HCT116 (cell line): ENCODE results near the gene CD300LD. TPM values are rescaled to one million over a fixed set of nuclear protein-coding genes. Genes with fewer than 3 reads are reported as not detected.
A peak's percentile ranks its signal among the peaks of the same experiment; 100 is the strongest.

Experiments used
- ATAC-seq: fragments of 200-7000 bp; cut with Tn5 transposase; 2 replicates; pipeline ENCODE4 v1.9.1; 2020; ENCODE audit warnings: mild to moderate bottlenecking, moderate library complexity
- BruUV-seq: library from RNA; stranded (reverse); fragments of 400-500 nt; replicated peaks from 2 replicates; lab custom pipeline; 2021; lab: Mats Ljungman, UMichigan
- CTCF ChIA-PET: fragments of 300-600 bp; sonication (Branson Sonifier 250); formaldehyde crosslinking; loops from one replicate; lab custom pipeline; 2021; ENCODE audit warnings: antibody characterized with exemption; lab: Charles Lee
- POLR2A ChIA-PET: fragments of 300-600, 350-600 bp; sonication (Branson Sonifier 250); formaldehyde crosslinking; loops from one replicate; lab custom pipeline; 2021; ENCODE audit warnings: antibody characterized with exemption; lab: Charles Lee
- RAD21 ChIA-PET, 2 experiments: fragments of 300-600 bp; sonication (Branson Sonifier 250); formaldehyde crosslinking; loops; one replicate each; lab custom pipeline; 2023; ENCODE audit warnings: low total read pairs in 2 of 2; ENCODE audit not compliant: uncharacterized antibody in 2 of 2, unreplicated experiment in 2 of 2, low non-redundant PET in 1 of 2; lab: Charles Lee
- DNase-seq: peaks from one replicate; pipeline ENCODE4 v3.0.0-alpha.2; 2010; ENCODE audit warnings: low read depth, low spot score
- H2AFZ ChIP-seq: fragments of 200-600 bp; shearing (Covaris generic), sonication (generic); 2 replicates; pipeline ENCODE4 v1.6.1; 2017; ENCODE audit warnings: low read depth, mixed run types, mixed read lengths, antibody characterized with exemption, low read length; ENCODE audit not compliant: poor library complexity, severe bottlenecking
- H3K27ac ChIP-seq: 2 replicates; pipeline ENCODE4 v1.5.1; 2012; ENCODE audit warnings: low read depth, low read length
- H3K27me3 ChIP-seq: fragments of 200-600 bp; sonication (generic); 2 replicates; pipeline ENCODE4 v1.6.1; 2016; ENCODE audit warnings: mixed run types, low read length, mixed read lengths; ENCODE audit not compliant: insufficient read depth
- H3K36me3 ChIP-seq, 2 experiments: fragments of 200-500 bp in 1 of 2; fragments of 200-600 bp in 1 of 2; sonication (Bioruptor generic) in 1 of 2; sonication (generic) in 1 of 2; 2 replicates each; pipeline versions ENCODE4 v1.5.1 to v1.6.1; 2014 to 2016; ENCODE audit warnings: low read length in 2 of 2, inconsistent platforms in 1 of 2, mixed read lengths in 1 of 2, mixed run types in 1 of 2; ENCODE audit not compliant: insufficient read depth in 2 of 2, control insufficient read depth in 1 of 2
- H3K4me1 ChIP-seq, 2 experiments: fragments of 200-600 bp in 1 of 2; sonication (generic) in 1 of 2; 2 replicates each; pipeline versions ENCODE4 v1.5.1 to v1.6.1; 2012 to 2017; ENCODE audit warnings: low read length in 2 of 2, inconsistent platforms in 1 of 2, mild to moderate bottlenecking in 1 of 2, mixed read lengths in 1 of 2, mixed run types in 1 of 2, moderate library complexity in 1 of 2; ENCODE audit not compliant: insufficient read depth in 2 of 2, control insufficient read depth in 1 of 2
- H3K4me2 ChIP-seq: fragments of 200-600 bp; sonication (generic); 2 replicates; pipeline ENCODE4 v1.6.1; 2017; ENCODE audit warnings: mixed run types, low read length, mixed read lengths
- H3K4me3 ChIP-seq, 2 experiments: fragments of 200-600 bp in 1 of 2; sonication (generic) in 1 of 2; replicated peaks in 1 of 2; 2 replicates each; pipeline ENCODE4 v1.5.1; 2011 to 2016; ENCODE audit warnings: low read length in 2 of 2, control low read depth in 1 of 2, low read depth in 1 of 2, mild to moderate bottlenecking in 1 of 2, mixed read lengths in 1 of 2, mixed run types in 1 of 2
- H3K79me2 ChIP-seq: fragments of 200-600 bp; sonication (generic); 2 replicates; pipeline ENCODE4 v1.6.1; 2017; ENCODE audit warnings: mild to moderate bottlenecking, mixed run types, low read length, moderate library complexity, mixed read lengths; ENCODE audit not compliant: insufficient read depth
- H3K9ac ChIP-seq: fragments of 200-600 bp; sonication (generic); 2 replicates; pipeline ENCODE4 v1.6.1; 2016; ENCODE audit warnings: low read length, mixed read lengths
- H3K9me2 ChIP-seq: fragments of 200-600 bp; sonication (generic), shearing (Covaris generic); 2 replicates; pipeline ENCODE4 v1.6.1; 2017; ENCODE audit warnings: mixed run types, mild to moderate bottlenecking, moderate library complexity; ENCODE audit not compliant: insufficient read depth
- H3K9me3 ChIP-seq, 2 experiments: fragments of 200-500 bp in 1 of 2; fragments of 200-600 bp in 1 of 2; sonication (Bioruptor generic) in 1 of 2; sonication (generic) in 1 of 2; 2 replicates each; pipeline ENCODE4 v1.6.1; 2014 to 2017; ENCODE audit warnings: low read length in 2 of 2, mixed read lengths in 2 of 2, inconsistent platforms in 1 of 2, low read depth in 1 of 2, mild to moderate bottlenecking in 1 of 2, mixed run types in 1 of 2, moderate library complexity in 1 of 2; ENCODE audit not compliant: control insufficient read depth in 1 of 2, insufficient read depth in 1 of 2
- H4K20me1 ChIP-seq: fragments of 200-600 bp; sonication (generic), shearing (Covaris generic); 2 replicates; pipeline ENCODE4 v1.6.1; 2017; ENCODE audit warnings: mixed run types, mild to moderate bottlenecking, moderate library complexity; ENCODE audit not compliant: insufficient read depth
- ATF3 ChIP-seq: IDR thresholded peaks from 2 replicates; pipeline ENCODE4 v1.6.1; 2012
- CBX3 ChIP-seq: IDR thresholded peaks from 2 replicates; pipeline ENCODE4 v1.6.1; 2012; ENCODE audit warnings: low read depth
- CEBPB ChIP-seq: IDR thresholded peaks from 2 replicates; pipeline ENCODE4 v1.6.1; 2012; ENCODE audit warnings: low read depth
- CTCF ChIP-seq, 3 experiments: fragments of 200-600 bp in 1 of 3; sonication (generic) in 1 of 3; IDR thresholded peaks in 2 of 3; conservative IDR thresholded peaks in 1 of 3; 2 replicates each; pipeline ENCODE4 v1.5.1; 2012 to 2017; ENCODE audit warnings: low read depth in 2 of 3, low read length in 2 of 3, antibody characterized with exemption in 1 of 3, borderline replicate concordance in 1 of 3, control low read depth in 1 of 3, mild to moderate bottlenecking in 1 of 3, mixed read lengths in 1 of 3, mixed run types in 1 of 3, moderate library complexity in 1 of 3; ENCODE audit not compliant: insufficient read depth in 1 of 3
- ELF1 ChIP-seq: IDR thresholded peaks from 2 replicates; pipeline ENCODE4 v1.6.1; 2012; ENCODE audit warnings: low read depth, borderline replicate concordance
- EZH2 ChIP-seq: fragments of 200-600 bp; sonication (generic); IDR thresholded peaks from 2 replicates; pipeline ENCODE4 v1.6.1; 2017; ENCODE audit warnings: antibody characterized with exemption, mixed run types
- EZH2phosphoT487 ChIP-seq: fragments of 200-600 bp; IDR thresholded peaks from 2 replicates; pipeline ENCODE4 v1.6.1; 2018; ENCODE audit warnings: antibody characterized with exemption, borderline replicate concordance
- MAX ChIP-seq: IDR thresholded peaks from 2 replicates; pipeline ENCODE4 v1.6.1; 2012
- RAD21 ChIP-seq: IDR thresholded peaks from 2 replicates; pipeline ENCODE4 v1.6.1; 2012; ENCODE audit warnings: low read depth, mild to moderate bottlenecking
- REST ChIP-seq: IDR thresholded peaks from 2 replicates; pipeline ENCODE4 v1.6.1; 2012; ENCODE audit warnings: low read depth
- SIN3A ChIP-seq: IDR thresholded peaks from 2 replicates; pipeline ENCODE4 v1.6.1; 2012; ENCODE audit warnings: low read depth
- SP1 ChIP-seq: IDR thresholded peaks from 2 replicates; pipeline ENCODE4 v1.6.1; 2012; ENCODE audit warnings: low read depth
- TCF7L2 ChIP-seq: IDR thresholded peaks from 2 replicates; pipeline ENCODE4 v1.7.0; 2011; ENCODE audit warnings: borderline replicate concordance, inconsistent platforms; ENCODE audit not compliant: insufficient read depth, insufficient read length; ENCODE audit errors: extremely low read depth
- YY1 ChIP-seq: IDR thresholded peaks from 2 replicates; pipeline ENCODE4 v1.6.1; 2011; ENCODE audit warnings: low read length, low read depth, moderate library complexity, mild to moderate bottlenecking; ENCODE audit not compliant: insufficient replicate concordance; ENCODE audit errors: extremely low read depth
- ZNF274 ChIP-seq: fragments of 200-500 bp; sonication (Bioruptor generic); IDR thresholded peaks from 2 replicates; pipeline ENCODE4 v1.6.1; 2014; ENCODE audit warnings: mild to moderate bottlenecking, low read depth, low read length, inconsistent platforms
- intact Hi-C: fragments of 100-400 bp; cut with micrococcal nuclease; formaldehyde crosslinking; loops from 2 replicates; pipeline ENCODE4 v1.10.0; 2022
- total RNA-seq: library from RNA; stranded (reverse); gene quantifications from one replicate; pipeline ENCODE4 v1.2.1, GENCODE V29; 2021; ENCODE audit not compliant: unreplicated experiment

Gene CD300LD
- total RNA-seq, 1 experiment from 2014 or later: not detected

- no peaks in the 10 kb centered on the region for H3K9me2 ChIP-seq
- H3K4me2 ChIP-seq: no peak overlapping the region
- ChIA-PET RAD21 (interaction anchor here (0.5 to 1.5 kb wide), 5 partner anchors 12 to 222 kb away, joined by 3 to 7 read pairs (median 4); no protein-coding TSS in a partner anchor), POLR2A (interaction anchor here (1.6 kb wide), 1 partner anchor 91 kb away, joined by 6 read pairs; no protein-coding TSS in a partner anchor), CTCF (interaction anchor here (0.6 to 4.0 kb wide), 30 partner anchors 8 to 367 kb away, joined by 3 to 36 read pairs (median 4); partner anchors contain the start of genes CD300LD, FDXR, NAT9 and RAB37)
- BruUV-seq: no TSS peak
- H3K9ac ChIP-seq: no peak overlapping the region
- TF ChIP-seq MAX (no peak), SIN3A (no peak), ATF3 (no peak), CEBPB (no peak), ELF1 (no peak), TCF7L2 (no peak), RAD21 (peak; percentile 86), ZNF274 (no peak), CTCF (IDR thresholded peaks at IDR 0.05 in 2 of 3, conservative IDR thresholded peaks at IDR 0.05 in 1 of 3; ENCODE audit: borderline replicate concordance in 1 of 3, insufficient read depth in 1 of 3, low read depth in 2 of 3, low read length in 2 of 3) (peak; percentile 84 to 98 (median 97)), CBX3 (no peak), REST (no peak), YY1 (no peak), EZH2 (no peak), SP1 (no peak), EZH2phosphoT487 (no peak)
- H3K4me3 ChIP-seq: no peak overlapping the region
- peaks cover 14 to 25% of the 10 kb centered on the region in 2 experiments for H3K4me1 ChIP-seq
- peak; percentile 57 for DNase-seq
- no peaks in the 10 kb centered on the region for H3K9me3 ChIP-seq
- no peaks in the 10 kb centered on the region for H3K36me3 ChIP-seq
- intact Hi-C loops: loop anchor here (1.0 kb wide), 4 partner anchors 36 to 198 kb away; partner anchors contain the start of gene RAB37
- no peaks in the 10 kb centered on the region for H3K79me2 ChIP-seq
- H3K27me3 ChIP-seq: peaks cover 10% of the 10 kb centered on the region; the same call in 1 of the 2 replicates
- H2AFZ ChIP-seq: no peak overlapping the region
- peak; percentile 75 for ATAC-seq
- no peaks in the 10 kb centered on the region for H4K20me1 ChIP-seq
- no peak overlapping the region for H3K27ac ChIP-seq
Observed at GRCh38 chr17:74566132-74566753, 25.8 kb downstream of the CD300LD start.
